H54 (cell line): ENCODE measurements around the gene CACNB1.

Experiments
- DNase-seq: peaks from one replicate; pipeline ENCODE4 v3.0.0; 2011; ENCODE audit warnings: low spot score, mixed read lengths; ENCODE audit not compliant: insufficient read length
- FAIRE-seq: peaks from 3 replicates; lab custom pipeline; 2011; peaks lifted over from hg19 to GRCh38; lab: Jason Lieb, UNC
- POLR2A ChIP-seq: IDR thresholded peaks from 2 replicates; pipeline ENCODE4 v1.6.1; 2011; ENCODE audit warnings: low read depth, mild to moderate bottlenecking, low read length

Gene CACNB1

DNA sequence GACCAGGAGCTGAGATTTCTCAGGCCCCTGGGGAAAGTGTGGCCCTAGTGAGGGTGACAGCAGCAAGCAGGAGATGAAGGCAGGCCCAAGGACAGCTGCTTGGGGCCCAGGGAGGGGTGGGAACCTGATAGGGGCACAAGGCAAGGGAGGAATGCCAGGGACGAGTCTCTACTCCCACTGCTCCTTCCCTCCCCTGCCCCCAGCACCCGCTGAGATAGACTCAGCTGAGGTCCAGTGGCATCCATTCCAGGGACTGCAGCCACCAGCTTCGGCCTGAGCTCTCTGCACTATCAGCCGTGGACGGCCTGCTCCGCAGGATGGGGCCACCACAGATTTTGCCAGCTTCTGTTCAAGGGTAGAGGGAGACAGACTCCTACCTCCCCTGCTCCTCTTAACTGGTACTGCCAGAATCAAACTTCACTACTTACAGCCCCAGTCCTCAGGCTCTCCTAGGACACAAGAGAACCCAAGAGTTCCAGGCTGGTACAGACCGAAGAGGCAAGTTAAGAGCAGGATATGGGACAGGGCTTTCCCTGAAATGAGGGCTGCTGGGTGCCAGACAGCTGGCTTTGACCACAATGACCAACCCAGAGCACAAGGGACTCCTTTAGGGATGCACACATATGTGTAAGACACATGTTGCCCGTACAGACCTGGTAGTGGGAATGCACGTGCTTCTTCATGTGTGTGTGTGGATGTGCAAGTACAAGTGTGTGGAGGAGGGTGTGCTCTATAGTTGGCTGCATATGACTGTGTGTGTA is 5.5 kb downstream of the CACNB1 start:
- DNase-seq (no peak), FAIRE-seq (no peak)
- TF ChIP-seq POLR2A = no peak

DNA sequence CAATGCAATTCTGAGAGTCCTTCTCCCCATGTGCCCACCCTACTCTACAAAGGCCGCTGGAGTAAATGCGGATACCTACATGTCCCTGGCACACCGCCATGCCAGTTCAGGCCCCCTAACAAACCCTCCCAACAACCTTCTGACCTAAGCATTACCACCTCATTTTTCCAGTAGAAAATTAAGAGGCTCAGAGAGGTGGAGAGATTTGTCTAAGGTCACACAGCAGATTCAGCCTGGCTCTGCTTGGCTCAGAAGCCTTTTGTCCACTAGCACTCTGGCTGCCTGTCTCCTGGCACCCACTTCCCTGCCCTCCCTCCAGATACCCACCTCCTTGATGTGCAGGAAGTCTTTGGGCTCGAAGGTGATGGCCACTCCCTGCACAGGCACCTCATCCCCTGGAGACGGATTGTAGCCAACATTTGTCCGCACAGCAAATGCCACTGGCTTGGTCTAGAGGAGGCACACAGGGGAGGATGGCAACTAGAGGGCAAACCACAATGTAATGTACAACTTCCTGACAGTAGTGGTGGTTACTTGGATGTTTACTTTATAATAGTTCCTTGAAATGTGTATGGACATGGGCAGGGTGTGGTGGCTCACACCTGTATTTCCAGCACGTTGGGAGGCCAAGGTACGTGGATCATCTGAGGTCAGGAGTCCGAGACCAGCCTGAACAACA is 10.2 kb downstream of the CACNB1 start:
- FAIRE-seq = no peak
- no peak for DNase-seq
- no peak for TF ChIP-seq POLR2A

DNA sequence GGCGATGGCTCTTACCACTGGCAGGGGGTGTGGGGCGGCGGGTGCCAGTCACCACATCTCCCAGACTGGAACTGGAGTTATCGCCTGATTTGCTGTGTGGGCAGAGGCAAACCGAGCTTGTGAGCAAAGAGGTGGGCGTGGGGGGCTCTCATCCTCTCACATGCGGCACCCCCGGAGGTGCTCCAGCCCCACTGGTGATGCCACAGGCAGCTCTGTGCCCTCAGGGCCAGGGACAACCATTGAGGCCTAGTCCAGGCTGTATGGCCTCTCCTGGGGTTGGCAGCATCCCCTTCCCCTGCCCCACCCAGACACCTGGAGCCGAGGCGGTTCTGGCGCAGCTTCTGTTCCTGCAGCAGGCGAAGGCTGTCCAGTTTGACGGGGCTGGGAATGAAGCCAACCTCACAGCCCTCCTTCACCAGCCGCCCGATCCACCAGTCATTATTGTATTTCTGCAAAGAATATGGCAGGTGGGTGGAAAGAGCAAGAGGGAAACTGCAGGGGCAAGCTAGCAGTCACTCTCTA is 10.9 kb downstream of the CACNB1 start:
- FAIRE-seq (no peak), DNase-seq (no peak)
- TF ChIP-seq POLR2A = no peak

DNA sequence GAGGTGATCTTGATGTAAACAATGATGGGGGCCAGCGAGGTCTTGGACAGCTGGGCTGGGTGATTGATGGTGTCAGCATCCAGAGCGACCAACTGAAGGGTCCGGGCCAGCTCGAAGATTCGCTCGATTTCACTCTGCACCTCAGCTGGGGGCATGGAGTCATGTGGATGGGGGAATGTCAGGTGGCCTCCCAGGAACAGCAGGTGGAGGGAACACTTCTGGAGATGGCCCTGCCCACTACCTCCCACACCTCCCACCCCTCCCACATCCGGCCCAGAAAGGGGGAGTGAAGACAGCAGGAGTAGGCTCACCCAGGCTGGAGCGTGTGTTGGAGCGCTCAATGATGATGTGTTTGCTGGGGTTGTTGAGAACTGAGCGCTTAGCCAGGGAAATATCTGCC is 13.7 kb downstream of the CACNB1 start:
- FAIRE-seq (no peak), DNase-seq (no peak)
- TF ChIP-seq POLR2A = no peak

DNA sequence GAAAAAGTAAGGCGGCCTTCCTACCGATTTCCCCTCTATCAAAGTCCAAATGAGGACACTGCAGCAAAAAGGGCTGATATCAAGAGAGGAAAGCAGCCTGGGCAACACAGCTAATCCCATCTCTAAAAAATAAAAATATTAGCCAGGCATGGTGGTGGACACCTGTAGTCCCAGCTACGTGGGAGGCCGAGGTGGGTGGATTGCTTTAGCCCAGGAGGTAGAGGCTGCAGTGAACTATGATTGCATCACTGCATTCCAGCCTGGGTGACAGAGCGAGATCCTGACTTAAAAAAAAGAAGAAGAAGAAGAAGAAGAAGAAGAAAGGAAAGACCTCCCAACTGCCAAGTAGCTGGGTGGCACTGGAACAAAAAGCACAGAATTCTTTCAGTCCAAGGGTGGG is 14.4 kb downstream of the CACNB1 start:
- FAIRE-seq (no peak), DNase-seq (no peak)
- TF ChIP-seq POLR2A = no peak

DNA sequence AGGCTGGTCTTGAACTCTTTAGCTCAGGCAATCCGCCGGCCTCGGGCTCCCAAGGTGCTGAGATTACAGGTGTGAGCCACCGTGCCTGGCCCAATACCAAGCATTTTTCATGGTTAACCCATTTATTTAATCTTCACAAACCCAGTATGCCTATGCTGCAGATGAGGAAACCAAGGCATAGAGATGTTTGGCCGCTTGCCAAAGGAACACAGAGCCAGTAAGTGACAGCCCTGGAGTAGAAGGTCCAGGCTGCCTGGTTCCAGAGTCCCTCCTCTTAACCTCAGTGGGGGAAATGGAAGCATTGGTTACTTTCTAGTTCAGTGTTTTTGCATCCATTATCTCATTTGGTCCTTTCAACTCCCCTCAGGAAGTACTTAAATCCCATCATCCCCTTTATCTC is 16.2 kb downstream of the CACNB1 start:
- no peak for FAIRE-seq
- TF ChIP-seq POLR2A = no peak
- DNase-seq = no peak

DNA sequence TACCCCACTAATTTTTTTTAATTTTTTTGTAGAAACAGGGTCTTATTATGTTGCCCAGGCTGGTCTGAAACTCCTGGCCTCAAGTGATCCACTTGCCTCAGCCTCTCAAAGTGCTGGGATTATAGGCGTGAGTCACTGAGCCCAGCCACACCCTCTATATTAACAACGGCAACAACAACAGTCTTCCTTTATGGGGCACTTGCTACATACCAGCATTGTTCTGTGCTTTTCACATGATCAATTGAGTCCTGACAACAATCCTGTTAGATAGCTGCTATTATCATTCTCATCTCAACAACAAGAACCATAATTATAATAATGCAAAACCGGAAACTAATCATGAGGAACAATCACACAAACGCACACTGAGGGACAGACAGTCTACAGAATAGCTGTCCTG is 18.9 kb downstream of the CACNB1 start:
- FAIRE-seq = no peak
- no peak for TF ChIP-seq POLR2A
- DNase-seq = no peak

DNA sequence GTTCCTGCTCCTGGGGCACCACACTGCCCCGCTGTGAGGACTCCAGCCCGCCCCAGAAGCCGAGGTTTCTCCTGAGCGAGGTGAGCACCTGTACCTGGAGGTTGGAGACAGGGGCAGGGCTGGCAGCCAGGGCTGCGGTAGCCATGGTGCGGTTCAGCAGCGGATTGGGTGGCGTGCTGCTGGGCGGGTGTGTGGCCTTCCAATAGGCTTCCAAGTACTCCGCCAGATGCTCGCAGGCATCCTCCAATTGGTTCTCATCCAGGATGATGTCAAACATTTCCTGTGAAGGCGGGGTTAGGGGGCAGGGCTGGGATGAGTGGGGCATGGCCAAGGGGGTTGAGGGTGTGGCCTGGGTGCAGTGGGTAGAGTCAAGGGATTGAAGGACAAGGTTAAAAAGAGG is 20.2 kb downstream of the CACNB1 start:
- no peak for FAIRE-seq
- TF ChIP-seq POLR2A = no peak
- no peak for DNase-seq

DNA sequence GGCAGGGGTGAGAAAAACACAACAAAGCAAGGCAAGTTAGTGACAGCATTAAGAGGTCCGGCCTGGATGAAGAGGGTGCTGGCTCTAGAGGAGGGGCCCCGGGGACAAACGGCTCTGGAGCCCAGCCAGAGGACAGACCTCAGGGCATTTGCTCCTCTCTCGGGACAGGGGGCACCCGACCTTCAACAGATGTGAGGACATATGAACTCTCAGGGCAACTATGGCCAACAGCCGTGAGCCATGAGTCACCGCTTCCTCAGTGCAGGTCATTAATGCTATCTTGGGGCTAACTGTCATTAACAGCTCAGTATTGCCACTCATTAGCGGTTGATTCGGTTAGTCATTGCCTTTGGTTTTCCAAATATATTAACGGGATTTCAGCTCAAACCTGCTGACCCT is 21.8 kb downstream of the CACNB1 start:
- no peak for TF ChIP-seq POLR2A
- FAIRE-seq (no peak), DNase-seq (no peak)

DNA sequence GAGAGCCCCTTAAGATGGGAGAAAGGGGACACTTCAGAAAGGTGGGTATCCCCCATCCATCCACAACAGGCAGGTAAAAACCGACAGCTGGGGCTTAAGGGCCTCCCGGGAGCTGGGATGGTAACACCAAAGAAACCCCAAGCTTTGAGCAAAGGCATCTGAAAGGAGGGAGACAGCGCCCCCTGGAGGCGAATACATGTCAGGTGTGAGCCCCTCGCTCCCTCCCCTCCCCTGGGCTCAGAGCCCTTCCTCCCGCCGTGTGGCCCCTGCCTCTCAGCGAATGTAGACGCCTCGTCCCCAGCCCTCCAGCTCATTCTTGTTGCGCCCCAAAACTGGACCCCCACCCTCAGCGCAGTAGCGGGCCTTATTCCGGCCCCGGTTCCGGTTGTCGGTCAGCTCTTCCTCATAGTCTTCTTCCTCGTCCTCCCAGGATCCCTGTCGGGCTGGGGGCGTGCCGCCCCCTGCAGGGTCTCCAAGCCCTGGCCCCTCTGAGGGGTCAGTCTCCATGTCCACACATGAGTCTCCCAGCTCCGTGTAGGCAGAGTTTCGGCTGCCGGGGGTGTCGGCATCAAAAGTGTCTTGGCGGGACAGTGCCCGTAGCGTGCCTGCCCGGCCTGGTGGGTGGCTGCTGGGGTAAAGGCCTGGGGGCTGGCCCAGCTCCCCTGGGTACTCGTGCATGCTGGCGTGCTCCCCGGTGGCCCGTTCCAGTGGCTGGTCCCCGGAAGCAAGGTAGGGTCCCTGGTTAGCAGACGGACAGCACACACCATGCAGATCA is 22.4 kb downstream of the CACNB1 start:
- no peak for FAIRE-seq
- TF ChIP-seq POLR2A = no peak
- DNase-seq = no peak

DNA sequence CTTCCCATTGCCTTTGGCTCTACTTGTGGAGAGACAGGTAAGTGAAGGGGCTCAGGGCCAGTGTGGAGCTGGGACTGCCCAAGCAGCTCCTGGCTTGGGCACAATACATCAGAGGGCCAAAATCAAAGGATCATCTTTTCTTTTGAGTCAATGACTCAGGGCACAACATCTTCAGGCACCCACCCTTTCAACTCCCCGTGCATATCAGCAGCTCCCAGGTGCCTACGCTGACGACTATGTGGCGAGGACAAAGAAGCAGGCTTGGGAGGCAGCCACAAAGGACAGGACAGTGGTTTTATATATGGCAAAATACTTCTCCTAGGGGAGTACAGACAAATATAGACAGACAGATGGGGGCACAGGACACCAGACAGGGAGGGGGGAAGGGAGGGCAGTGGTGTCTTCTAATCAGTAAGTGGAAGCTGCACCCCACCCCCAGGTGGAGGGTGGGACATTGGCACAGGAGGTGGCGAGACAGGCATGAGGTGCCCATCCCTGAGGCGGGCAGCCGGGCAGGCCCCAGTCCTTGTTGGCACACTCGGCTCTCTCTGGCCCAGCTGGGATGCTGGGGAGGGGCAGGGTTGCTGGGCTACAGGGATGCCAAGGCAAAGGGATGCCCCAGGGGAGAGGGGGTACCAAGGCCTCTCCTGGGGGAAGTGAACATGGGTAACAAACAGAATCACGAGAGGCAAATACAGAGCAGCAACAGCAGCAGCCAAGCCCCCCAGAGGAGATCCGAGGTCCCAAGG is 23.8 kb downstream of the CACNB1 start:
- FAIRE-seq (no peak), DNase-seq (no peak)
- TF ChIP-seq POLR2A = no peak

DNA sequence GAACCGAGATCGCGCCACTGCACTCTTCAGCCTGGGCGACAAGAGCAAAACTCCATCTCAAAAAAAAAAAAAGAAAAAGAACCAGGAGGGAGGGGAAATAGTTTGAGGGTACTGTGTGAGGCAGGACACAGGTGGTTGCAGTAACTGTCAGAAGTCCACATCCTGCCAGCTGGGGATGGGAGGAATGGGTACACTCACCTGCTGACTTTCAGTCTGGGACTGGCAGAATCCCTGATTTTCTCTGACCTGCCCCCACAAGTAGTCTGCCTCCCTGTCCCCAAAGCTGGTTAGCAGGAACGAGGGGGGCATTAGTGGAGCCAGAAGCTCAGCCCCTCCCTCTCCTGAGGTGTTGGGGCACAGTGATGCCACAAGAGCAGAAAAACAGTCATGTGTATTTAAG is 24.4 kb downstream of the CACNB1 start:
- FAIRE-seq = no peak
- DNase-seq = no peak
- no peak for TF ChIP-seq POLR2A

DNA sequence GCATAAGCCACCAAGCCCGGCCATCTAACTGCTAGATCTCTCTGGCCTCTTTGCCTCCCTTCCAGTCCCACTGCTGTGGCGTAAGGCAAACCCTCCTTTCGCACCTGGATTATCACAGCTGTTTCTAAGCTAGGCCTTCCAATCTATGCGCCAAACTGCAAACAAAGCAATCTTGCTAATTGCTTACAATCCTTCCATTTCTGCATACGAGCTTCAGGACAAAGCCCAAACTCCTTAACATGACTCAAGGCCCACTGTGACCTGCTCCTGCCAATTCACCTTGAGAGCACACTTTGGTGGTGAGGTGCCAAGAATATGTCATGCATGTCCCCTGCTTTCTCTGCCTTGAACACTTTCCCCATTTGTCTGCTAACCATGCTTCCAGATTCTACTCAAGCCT is 25.5 kb downstream of the CACNB1 start:
- no peak for DNase-seq
- TF ChIP-seq POLR2A = no peak
- FAIRE-seq = no peak
